WTC11 (cell line): ENCODE data around the gene THSD7B. TPM values are rescaled to one million over a fixed set of nuclear protein-coding genes. Genes with fewer than 3 reads are reported as not detected.

Source experiments
- ATAC-seq: fragments of 200-7000 bp; cut with Tn5 transposase; 2 replicates; pipeline ENCODE4 v1.10.0; 2021; ENCODE audit warnings: mild to moderate bottlenecking, moderate library complexity
- CTCF ChIA-PET: fragments of 300-600 bp; sonication (Branson Sonifier 250); formaldehyde crosslinking; loops from one replicate; lab custom pipeline; 2021; ENCODE audit warnings: antibody characterized with exemption; lab: Charles Lee
- POLR2A ChIA-PET: fragments of 350-600 bp; sonication (Branson Sonifier 250); formaldehyde crosslinking; loops from one replicate; lab custom pipeline; 2021; ENCODE audit warnings: antibody characterized with exemption; lab: Charles Lee
- DNase-seq: peaks from one replicate; pipeline ENCODE4 v3.0.0; 2021; ENCODE audit warnings: low spot score
- H3K27ac Mint-ChIP-seq: 2 replicates; pipeline ENCODE4 v1.8.0; 2021; ENCODE audit warnings: mixed read lengths
- H3K27me3 Mint-ChIP-seq: 2 replicates; pipeline ENCODE4 v1.8.0; 2021; ENCODE audit warnings: low read depth, mild to moderate bottlenecking, moderate library complexity, mixed read lengths
- H3K36me3 Mint-ChIP-seq: 2 replicates; pipeline ENCODE4 v1.8.0; 2021; ENCODE audit warnings: mixed read lengths
- H3K4me1 Mint-ChIP-seq: 2 replicates; pipeline ENCODE4 v1.8.0; 2022; ENCODE audit warnings: mixed read lengths
- H3K4me3 Mint-ChIP-seq: 2 replicates; pipeline ENCODE4 v1.8.0; 2021; ENCODE audit warnings: mild to moderate bottlenecking, moderate library complexity, mixed read lengths
- H3K9me3 Mint-ChIP-seq: 2 replicates; pipeline ENCODE4 v1.8.0; 2021; ENCODE audit warnings: mixed read lengths
- CREB1 ChIP-seq: sonication (generic); formaldehyde crosslinking; IDR thresholded peaks from 2 replicates; pipeline ENCODE4 v1.8.0; 2023; ENCODE audit warnings: mild to moderate bottlenecking, missing genetic modification reagents
- ELF4 ChIP-seq: sonication (generic); formaldehyde crosslinking; IDR thresholded peaks from 2 replicates; pipeline ENCODE4 v1.8.1; 2022; ENCODE audit warnings: low read depth, mild to moderate bottlenecking, moderate library complexity, missing genetic modification reagents
- HMGA2 ChIP-seq: fragments of 250-450 bp; sonication (Bioruptor Pico); IDR thresholded peaks from 2 replicates; pipeline ENCODE4 v1.4.0; 2021; ENCODE audit warnings: mild to moderate bottlenecking, moderate library complexity
- OVOL2 ChIP-seq: fragments of 250-450 bp; sonication (Bioruptor Pico); IDR thresholded peaks from 2 replicates; pipeline ENCODE4 v1.9.0; 2021; ENCODE audit warnings: mild to moderate bottlenecking, borderline replicate concordance
- SMAD4 ChIP-seq: sonication (generic); formaldehyde crosslinking; IDR thresholded peaks from 2 replicates; pipeline ENCODE4 v1.8.0; 2022; ENCODE audit warnings: mild to moderate bottlenecking, missing genetic modification reagents
- ZNF232 ChIP-seq: sonication (generic); formaldehyde crosslinking; IDR thresholded peaks from 2 replicates; pipeline ENCODE4 v1.8.0; 2022; ENCODE audit warnings: mild to moderate bottlenecking, missing genetic modification reagents
- ZNF396 ChIP-seq: fragments of 250-450 bp; sonication (Bioruptor Pico); IDR thresholded peaks from 2 replicates; pipeline ENCODE4 v1.8.0; 2021; ENCODE audit warnings: mild to moderate bottlenecking, moderate library complexity, borderline replicate concordance
- ZNF416 ChIP-seq: fragments of 250-450 bp; sonication (Bioruptor Pico); IDR thresholded peaks from 2 replicates; pipeline ENCODE4 v1.9.0; 2021; ENCODE audit warnings: mild to moderate bottlenecking, inconsistent platforms
- total RNA-seq: library from RNA; stranded (reverse); gene quantifications from 3 replicates; pipeline ENCODE4 v1.2.3, GENCODE V29; 2021
- TF ChIP-seq, protein P1 (sequence below): sonication (generic); formaldehyde crosslinking; conservative IDR thresholded peaks from 2 replicates; pipeline ENCODE4 v1.8.1; 2022; ENCODE audit warnings: mild to moderate bottlenecking, missing genetic modification reagents
- TF ChIP-seq, protein P2 (sequence below): fragments of 200-600 bp; IDR thresholded peaks from 2 replicates; pipeline ENCODE4 v1.8.0; 2022; ENCODE audit warnings: antibody characterized with exemption
- TF ChIP-seq, protein P3 (sequence below): fragments of 250-450 bp; sonication (Bioruptor Pico); IDR thresholded peaks from 2 replicates; pipeline ENCODE4 v1.9.0; 2021; ENCODE audit warnings: moderate library complexity, mild to moderate bottlenecking, inconsistent platforms, borderline replicate concordance
- TF ChIP-seq, protein P4 (sequence below): sonication (generic); formaldehyde crosslinking; IDR thresholded peaks from 2 replicates; pipeline ENCODE4 v1.8.1; 2022; ENCODE audit warnings: low read depth, missing genetic modification reagents, borderline replicate concordance
- TF ChIP-seq, protein P5 (sequence below): sonication (generic); formaldehyde crosslinking; IDR thresholded peaks from 2 replicates; pipeline ENCODE4 v1.8.0; 2022; ENCODE audit warnings: mild to moderate bottlenecking, missing genetic modification reagents
- TF ChIP-seq, protein P6 (sequence below): sonication (generic); formaldehyde crosslinking; IDR thresholded peaks from 2 replicates; pipeline ENCODE4 v1.8.1; 2022; ENCODE audit warnings: mild to moderate bottlenecking, moderate library complexity, missing genetic modification reagents

Gene THSD7B
- total RNA-seq, 1 experiment from 2014 or later: 2.9 TPM

DNA sequence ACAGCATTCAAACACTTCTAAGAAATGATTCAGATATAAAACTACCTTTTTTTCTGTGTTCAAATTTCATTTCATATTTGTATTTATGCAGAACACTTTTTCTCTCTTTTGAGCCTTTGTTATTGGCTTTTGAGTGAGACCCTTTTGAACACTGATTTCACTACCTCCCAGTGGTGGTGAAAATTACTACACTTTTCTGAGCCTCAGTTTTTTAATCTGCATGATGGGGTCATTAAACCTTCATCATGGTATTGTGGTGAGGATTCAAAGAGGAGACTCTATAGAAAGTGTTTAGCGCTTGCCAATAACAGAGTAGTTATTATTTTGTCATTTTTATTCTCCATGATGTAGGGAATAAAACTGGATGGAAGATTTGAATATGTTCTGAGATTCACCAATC lies 169.8 kb downstream of the THSD7B start:
- CTCF ChIA-PET: no interaction called here
- POLR2A ChIA-PET: no interaction called here
- no peak for TF ChIP-seq ELF4 (CRISPR knock-in tag)
- no peak for TF ChIP-seq SMAD4 (CRISPR knock-in tag)
- TF ChIP-seq, protein P1, sequence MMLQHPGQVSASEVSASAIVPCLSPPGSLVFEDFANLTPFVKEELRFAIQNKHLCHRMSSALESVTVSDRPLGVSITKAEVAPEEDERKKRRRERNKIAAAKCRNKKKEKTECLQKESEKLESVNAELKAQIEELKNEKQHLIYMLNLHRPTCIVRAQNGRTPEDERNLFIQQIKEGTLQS (CRISPR knock-in tag): no peak
- TF ChIP-seq, protein P2, sequence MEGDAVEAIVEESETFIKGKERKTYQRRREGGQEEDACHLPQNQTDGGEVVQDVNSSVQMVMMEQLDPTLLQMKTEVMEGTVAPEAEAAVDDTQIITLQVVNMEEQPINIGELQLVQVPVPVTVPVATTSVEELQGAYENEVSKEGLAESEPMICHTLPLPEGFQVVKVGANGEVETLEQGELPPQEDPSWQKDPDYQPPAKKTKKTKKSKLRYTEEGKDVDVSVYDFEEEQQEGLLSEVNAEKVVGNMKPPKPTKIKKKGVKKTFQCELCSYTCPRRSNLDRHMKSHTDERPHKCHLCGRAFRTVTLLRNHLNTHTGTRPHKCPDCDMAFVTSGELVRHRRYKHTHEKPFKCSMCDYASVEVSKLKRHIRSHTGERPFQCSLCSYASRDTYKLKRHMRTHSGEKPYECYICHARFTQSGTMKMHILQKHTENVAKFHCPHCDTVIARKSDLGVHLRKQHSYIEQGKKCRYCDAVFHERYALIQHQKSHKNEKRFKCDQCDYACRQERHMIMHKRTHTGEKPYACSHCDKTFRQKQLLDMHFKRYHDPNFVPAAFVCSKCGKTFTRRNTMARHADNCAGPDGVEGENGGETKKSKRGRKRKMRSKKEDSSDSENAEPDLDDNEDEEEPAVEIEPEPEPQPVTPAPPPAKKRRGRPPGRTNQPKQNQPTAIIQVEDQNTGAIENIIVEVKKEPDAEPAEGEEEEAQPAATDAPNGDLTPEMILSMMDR: no peak
- DNase-seq (no peak), ATAC-seq (no peak)
- H3K9me3 Mint-ChIP-seq: peaks cover 12% of the 10 kb centered on the region
- no peak overlapping the region for H3K27ac Mint-ChIP-seq
- no peaks in the 10 kb centered on the region; the same call in 1 of the 2 replicates for H3K4me1 Mint-ChIP-seq
- H3K4me3 Mint-ChIP-seq: no peak overlapping the region
- H3K36me3 Mint-ChIP-seq: no peaks in the 10 kb centered on the region
- H3K27me3 Mint-ChIP-seq: no peaks in the 10 kb centered on the region

DNA sequence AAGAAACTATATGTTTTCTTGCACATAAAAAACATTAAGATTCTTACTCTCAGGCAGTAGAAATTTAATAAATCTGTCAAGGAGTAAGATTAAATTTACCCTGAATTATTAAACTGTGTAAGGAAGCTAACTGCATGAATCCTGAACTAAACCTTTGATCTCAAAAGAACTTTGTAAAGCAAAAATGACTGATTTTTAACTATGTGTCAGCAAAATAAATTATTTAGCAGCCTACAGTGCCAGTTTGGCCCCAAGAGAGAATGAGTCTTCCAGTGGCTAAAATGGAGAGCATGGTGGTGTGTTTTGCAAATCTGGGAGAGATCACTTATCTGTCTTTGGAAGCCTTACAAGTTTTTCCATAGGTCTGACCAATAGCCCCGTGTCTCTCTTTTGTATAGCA lies 190.7 kb downstream of the THSD7B start:
- Mint-ChIP-seq H3K27ac (no peak overlapping the region), H3K4me3 (no peak overlapping the region)

DNA sequence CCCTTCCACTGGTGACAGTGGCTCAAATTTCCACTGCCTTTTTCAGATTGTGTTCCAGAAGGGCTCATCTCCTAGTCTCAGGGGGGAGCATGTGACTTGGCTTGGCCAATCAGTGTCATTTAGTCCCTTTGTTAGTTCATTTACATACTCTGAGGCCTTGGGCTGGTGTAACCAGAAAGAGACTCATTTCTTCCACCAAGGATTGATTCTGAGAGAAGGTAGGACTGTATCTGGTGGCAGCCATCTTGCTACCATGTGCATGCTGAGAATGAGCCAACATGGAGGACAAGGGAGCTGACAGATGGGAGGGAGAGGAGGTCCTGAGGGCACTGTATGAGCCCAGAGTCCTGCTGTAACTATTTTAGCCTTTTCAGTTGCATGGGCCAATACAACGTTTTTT lies 191.7 kb downstream of the THSD7B start:
- no peak overlapping the region for H3K27ac Mint-ChIP-seq
- no peaks in the 10 kb centered on the region for H3K4me1 Mint-ChIP-seq
- DNase-seq (no peak), ATAC-seq (no peak)
- H3K36me3 Mint-ChIP-seq: no peaks in the 10 kb centered on the region
- no peak overlapping the region for H3K4me3 Mint-ChIP-seq
- TF ChIP-seq ZNF416 (CRISPR knock-in tag): no peak
- CTCF ChIA-PET: no interaction called here
- no peaks in the 10 kb centered on the region for H3K27me3 Mint-ChIP-seq
- POLR2A ChIA-PET: no interaction called here
- peaks cover 3% of the 10 kb centered on the region for H3K9me3 Mint-ChIP-seq

More for the DNA sequence above, 190.7 kb downstream of the THSD7B start:
- DNase-seq: no peak
- no peaks in the 10 kb centered on the region for H3K36me3 Mint-ChIP-seq
- ChIA-PET CTCF (no interaction called here), POLR2A (no interaction called here)
- no peaks in the 10 kb centered on the region for H3K4me1 Mint-ChIP-seq
- H3K27me3 Mint-ChIP-seq: no peaks in the 10 kb centered on the region
- TF ChIP-seq, protein P3, sequence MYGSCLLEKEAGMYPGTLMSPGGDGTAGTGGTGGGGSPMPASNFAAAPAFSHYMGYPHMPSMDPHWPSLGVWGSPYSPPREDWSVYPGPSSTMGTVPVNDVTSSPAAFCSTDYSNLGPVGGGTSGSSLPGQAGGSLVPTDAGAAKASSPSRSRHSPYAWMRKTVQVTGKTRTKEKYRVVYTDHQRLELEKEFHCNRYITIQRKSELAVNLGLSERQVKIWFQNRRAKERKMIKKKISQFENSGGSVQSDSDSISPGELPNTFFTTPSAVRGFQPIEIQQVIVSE (CRISPR knock-in tag): no peak
- TF ChIP-seq, protein P4, sequence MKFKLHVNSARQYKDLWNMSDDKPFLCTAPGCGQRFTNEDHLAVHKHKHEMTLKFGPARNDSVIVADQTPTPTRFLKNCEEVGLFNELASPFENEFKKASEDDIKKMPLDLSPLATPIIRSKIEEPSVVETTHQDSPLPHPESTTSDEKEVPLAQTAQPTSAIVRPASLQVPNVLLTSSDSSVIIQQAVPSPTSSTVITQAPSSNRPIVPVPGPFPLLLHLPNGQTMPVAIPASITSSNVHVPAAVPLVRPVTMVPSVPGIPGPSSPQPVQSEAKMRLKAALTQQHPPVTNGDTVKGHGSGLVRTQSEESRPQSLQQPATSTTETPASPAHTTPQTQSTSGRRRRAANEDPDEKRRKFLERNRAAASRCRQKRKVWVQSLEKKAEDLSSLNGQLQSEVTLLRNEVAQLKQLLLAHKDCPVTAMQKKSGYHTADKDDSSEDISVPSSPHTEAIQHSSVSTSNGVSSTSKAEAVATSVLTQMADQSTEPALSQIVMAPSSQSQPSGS (CRISPR knock-in tag): no peak
- TF ChIP-seq ZNF232 (CRISPR knock-in tag) (no peak), CREB1 (CRISPR knock-in tag) (no peak), OVOL2 (CRISPR knock-in tag) (no peak), ELF4 (CRISPR knock-in tag) (no peak), ZNF396 (CRISPR knock-in tag) (no peak), HMGA2 (CRISPR knock-in tag) (no peak)
- TF ChIP-seq, protein P5, sequence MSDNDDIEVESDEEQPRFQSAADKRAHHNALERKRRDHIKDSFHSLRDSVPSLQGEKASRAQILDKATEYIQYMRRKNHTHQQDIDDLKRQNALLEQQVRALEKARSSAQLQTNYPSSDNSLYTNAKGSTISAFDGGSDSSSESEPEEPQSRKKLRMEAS: no peak
- TF ChIP-seq, protein P6, sequence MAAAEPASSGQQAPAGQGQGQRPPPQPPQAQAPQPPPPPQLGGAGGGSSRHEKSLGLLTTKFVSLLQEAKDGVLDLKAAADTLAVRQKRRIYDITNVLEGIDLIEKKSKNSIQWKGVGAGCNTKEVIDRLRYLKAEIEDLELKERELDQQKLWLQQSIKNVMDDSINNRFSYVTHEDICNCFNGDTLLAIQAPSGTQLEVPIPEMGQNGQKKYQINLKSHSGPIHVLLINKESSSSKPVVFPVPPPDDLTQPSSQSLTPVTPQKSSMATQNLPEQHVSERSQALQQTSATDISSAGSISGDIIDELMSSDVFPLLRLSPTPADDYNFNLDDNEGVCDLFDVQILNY (CRISPR knock-in tag): no peak
- no peak for ATAC-seq
- peaks cover 3% of the 10 kb centered on the region for H3K9me3 Mint-ChIP-seq
